GM18505 (cell line): ENCODE measurements around the gene TNFRSF11A.

Source experiments
- ATAC-seq: cut with Tn5 transposase; IDR thresholded peaks from one replicate; pipeline ENCODE4 v1.9.1; 2021; ENCODE audit not compliant: unreplicated experiment
- POLR2A ChIP-seq: IDR thresholded peaks from 4 replicates; pipeline ENCODE4 v1.6.1; 2011; ENCODE audit warnings: borderline replicate concordance; ENCODE audit not compliant: insufficient read depth, insufficient read length; ENCODE audit errors: extremely low read depth

The TNFRSF11A gene

GRCh38 chr18:62343316-62343715 is 18.2 kb downstream of the TNFRSF11A start:
- TF ChIP-seq POLR2A: no peak
- no peak for ATAC-seq

- no peak for ATAC-seq
- no peak for TF ChIP-seq POLR2A
Measured at GRCh38 chr18:62345909-62346308, 20.8 kb downstream of the TNFRSF11A start.

- ATAC-seq: no peak
- TF ChIP-seq POLR2A: no peak
Measured at GRCh38 chr18:62346333-62347088, 21.4 kb downstream of the TNFRSF11A start.

- no peak for ATAC-seq
- TF ChIP-seq POLR2A: no peak
Measured at GRCh38 chr18:62347089-62347506, 22.0 kb downstream of the TNFRSF11A start.

- ATAC-seq: no peak
Measured at GRCh38 chr18:62348474-62348873, 23.4 kb downstream of the TNFRSF11A start.

GRCh38 chr18:62353170-62353569 is 28.1 kb downstream of the TNFRSF11A start:
- TF ChIP-seq POLR2A: no peak
- ATAC-seq: no peak

More at GRCh38 chr18:62348474-62348873, 23.4 kb downstream of the TNFRSF11A start:
- no peak for TF ChIP-seq POLR2A

- TF ChIP-seq POLR2A: no peak
- no peak for ATAC-seq
Measured at GRCh38 chr18:62354151-62354550, 29.0 kb downstream of the TNFRSF11A start.

GRCh38 chr18:62357079-62357719 is 32.1 kb downstream of the TNFRSF11A start:
- TF ChIP-seq POLR2A: no peak
- ATAC-seq: no peak

GRCh38 chr18:62360805-62361204 is 35.7 kb downstream of the TNFRSF11A start:
- ATAC-seq: no peak
- no peak for TF ChIP-seq POLR2A

- TF ChIP-seq POLR2A: no peak
- ATAC-seq: no peak
Measured at GRCh38 chr18:62361288-62361687, 36.2 kb downstream of the TNFRSF11A start.

GRCh38 chr18:62364558-62364957 is 39.4 kb downstream of the TNFRSF11A start:
- no peak for TF ChIP-seq POLR2A
- no peak for ATAC-seq

GRCh38 chr18:62365420-62365819 is 40.3 kb downstream of the TNFRSF11A start:
- no peak for ATAC-seq
- TF ChIP-seq POLR2A: no peak

GRCh38 chr18:62366992-62367391 is 41.9 kb downstream of the TNFRSF11A start:
- TF ChIP-seq POLR2A: no peak
- no peak for ATAC-seq

- TF ChIP-seq POLR2A: no peak
- no peak for ATAC-seq
Measured at GRCh38 chr18:62368100-62368499, 43.0 kb downstream of the TNFRSF11A start.
